AG09309 (cell line): Measurements from ENCODE around the gene ATP13A3.
A peak's percentile ranks its signal among the peaks of the same experiment; 100 is the strongest.
"Not testable (repeated sequence)": the region's sequence is repeated elsewhere in the genome, so short reads cannot be mapped to it uniquely, and the experiment has no call there.

Source experiments
- DNase-seq: peaks from one replicate; pipeline ENCODE4 v3.0.0-alpha.2; 2010; ENCODE audit warnings: low read depth
- H3K4me3 ChIP-seq: 2 replicates; pipeline ENCODE4 v1.5.1; 2011; ENCODE audit warnings: mild to moderate bottlenecking, low read depth, low read length, moderate library complexity; ENCODE audit not compliant: control insufficient read depth
- TF ChIP-seq, protein P1 (sequence below): IDR thresholded peaks from 2 replicates; pipeline ENCODE4 v1.5.1; 2011; ENCODE audit warnings: mild to moderate bottlenecking, low read depth, low read length, inconsistent platforms; ENCODE audit not compliant: insufficient read depth, control insufficient read depth; ENCODE audit errors: missing control alignments

Gene ATP13A3

DNA sequence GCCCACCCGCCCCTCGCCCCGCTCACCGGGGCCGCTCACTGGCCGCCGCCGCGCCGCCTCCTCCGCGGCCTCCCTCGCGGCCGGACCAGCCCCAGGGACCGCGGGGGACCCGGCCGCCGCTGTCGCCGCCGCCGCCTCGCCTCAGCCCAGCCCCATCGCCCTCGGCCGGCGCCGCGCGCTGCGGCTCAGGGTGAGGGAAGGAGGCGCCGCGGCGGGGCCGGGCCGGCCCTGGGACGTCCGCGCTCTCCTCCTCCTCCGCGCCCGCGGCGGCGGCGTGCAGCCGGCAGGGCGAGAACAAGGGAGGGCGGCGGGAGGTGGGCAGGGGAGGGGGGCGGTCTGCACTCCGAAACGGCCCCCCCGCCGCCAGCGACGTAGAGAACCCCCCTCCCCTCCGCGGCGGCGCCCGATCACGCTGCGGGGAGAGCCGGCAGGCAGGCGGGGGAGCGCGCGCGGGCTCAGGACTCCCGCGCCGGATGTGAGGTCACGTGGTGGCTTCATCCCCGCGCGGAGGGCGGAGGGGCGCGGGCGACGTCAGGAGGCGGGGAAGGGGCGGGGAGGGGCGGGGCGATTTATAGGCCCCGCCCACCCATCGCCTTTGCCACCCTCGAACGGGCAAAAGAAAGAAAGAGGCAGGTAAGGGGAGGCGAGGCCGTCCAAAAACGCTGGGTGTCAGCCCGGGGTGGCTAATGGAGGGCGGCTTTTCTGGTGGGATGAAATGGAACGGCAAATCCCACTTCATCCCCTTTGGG lies at the start of gene ATP13A3:
TSS of gene ATP13A3 (minus strand) at position 463 of the 749 bp plus-strand sequence. CDS start 24,812 bp downstream, outside the sequence.
- H3K4me3 ChIP-seq = peak within 1 kb of the TSS; percentile 85
- TF ChIP-seq, protein P1, sequence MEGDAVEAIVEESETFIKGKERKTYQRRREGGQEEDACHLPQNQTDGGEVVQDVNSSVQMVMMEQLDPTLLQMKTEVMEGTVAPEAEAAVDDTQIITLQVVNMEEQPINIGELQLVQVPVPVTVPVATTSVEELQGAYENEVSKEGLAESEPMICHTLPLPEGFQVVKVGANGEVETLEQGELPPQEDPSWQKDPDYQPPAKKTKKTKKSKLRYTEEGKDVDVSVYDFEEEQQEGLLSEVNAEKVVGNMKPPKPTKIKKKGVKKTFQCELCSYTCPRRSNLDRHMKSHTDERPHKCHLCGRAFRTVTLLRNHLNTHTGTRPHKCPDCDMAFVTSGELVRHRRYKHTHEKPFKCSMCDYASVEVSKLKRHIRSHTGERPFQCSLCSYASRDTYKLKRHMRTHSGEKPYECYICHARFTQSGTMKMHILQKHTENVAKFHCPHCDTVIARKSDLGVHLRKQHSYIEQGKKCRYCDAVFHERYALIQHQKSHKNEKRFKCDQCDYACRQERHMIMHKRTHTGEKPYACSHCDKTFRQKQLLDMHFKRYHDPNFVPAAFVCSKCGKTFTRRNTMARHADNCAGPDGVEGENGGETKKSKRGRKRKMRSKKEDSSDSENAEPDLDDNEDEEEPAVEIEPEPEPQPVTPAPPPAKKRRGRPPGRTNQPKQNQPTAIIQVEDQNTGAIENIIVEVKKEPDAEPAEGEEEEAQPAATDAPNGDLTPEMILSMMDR = no peak
- peak; percentile 57 for DNase-seq

DNA sequence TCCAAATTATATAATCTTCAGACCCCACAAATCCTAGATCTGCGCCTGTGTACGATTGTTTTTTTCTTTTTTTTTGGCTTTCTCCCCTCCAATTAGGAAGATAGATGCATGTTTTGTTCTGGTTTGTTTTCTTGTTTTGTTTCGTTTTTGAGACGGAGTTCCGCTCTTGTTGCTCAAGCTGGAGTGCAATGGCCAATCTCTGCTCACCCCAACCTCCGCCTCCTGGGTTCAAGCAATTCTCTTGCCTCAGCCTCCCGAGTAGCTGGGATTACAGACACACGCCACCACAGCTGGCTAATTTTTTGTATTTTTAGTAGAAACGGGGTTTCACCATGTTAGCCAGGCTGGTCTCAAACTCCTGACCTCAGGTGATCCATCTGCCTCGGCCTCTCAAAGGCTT lies 48.4 kb upstream of the ATP13A3 start:
- not testable (repeated sequence) for DNase-seq, H3K4me3 ChIP-seq

DNA sequence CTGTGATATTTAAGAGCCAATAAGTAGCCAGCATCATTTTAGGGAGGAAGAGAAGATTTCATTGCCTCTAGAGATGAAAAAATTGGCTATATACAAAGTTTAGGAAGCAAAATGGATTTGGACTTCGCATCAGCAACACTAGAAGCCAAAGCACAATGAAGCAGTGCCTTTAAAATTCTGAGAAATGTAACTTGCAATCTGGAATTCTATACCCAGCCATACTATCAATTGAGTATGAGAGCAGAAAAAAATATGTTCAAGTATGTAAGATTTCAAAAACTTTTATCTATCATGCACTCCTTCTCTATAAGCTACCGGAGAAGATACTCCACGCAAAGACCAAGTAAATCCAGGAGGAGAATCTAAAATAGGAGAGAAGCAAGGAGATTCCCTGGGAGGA lies 47.4 kb upstream of the ATP13A3 start:
- DNase-seq = no peak
- TF ChIP-seq, protein P1 = no peak
- no peak overlapping the region for H3K4me3 ChIP-seq

DNA sequence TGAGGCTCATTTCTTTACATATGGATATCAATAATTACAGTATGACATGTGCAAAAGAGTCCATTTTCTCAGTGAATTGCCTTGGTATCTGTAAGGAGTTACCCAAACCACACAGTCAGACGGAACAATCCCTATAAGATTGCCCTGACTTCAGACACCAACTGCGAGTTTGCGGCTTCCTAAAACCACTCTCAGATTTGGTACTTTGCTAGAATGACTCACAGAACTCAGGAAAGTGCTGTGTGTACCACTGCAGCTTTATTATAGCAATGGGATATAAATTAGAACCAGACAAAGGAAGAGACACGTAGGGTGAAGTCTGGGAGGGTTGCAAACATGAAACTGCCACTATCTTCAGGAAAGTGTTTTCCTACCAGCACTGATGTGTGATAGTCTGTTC lies 45.8 kb upstream of the ATP13A3 start:
- TF ChIP-seq, protein P1 = no peak
- H3K4me3 ChIP-seq = no peak overlapping the region
- DNase-seq = no peak

DNA sequence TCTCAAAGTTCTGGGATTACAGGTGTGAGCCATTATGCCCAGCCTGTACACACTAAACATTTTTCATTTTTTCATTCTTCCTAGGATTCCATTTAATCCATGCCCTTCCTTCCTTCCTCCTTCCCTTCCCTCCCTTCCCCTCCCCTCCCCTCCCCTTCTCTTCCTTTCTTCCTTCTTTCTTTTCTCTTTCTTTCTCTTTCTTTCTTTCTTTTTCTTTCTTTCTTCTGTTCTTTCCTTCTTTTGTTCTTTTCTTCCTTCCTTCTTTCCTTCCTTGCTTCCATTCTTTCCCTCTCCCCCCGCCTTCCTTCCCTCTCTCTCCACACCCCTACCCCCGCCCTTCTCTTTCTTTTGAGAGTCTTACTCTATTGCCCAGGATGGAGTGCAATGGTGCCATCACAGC lies 40.9 kb upstream of the ATP13A3 start:
- TF ChIP-seq, protein P1 = no peak
- H3K4me3 ChIP-seq = no peak overlapping the region

DNA sequence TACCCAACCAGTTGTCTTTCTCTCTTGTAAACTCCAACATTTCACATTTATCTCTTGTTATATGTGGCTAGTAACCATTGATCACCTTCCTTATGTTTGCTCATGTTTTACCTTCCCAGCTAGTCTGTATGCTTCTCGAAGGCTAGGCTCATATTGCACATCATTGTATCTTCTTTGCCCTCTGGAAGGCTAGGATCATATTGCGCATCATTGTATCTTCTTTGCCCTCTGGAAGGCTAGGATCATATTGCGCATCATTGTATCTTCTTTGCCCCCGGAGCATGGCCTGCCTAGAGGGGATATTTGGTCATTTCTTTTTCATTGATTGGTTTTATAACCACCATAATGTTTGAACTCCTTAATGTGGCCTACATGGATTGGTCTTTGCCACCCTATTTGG lies 39.4 kb upstream of the ATP13A3 start:
- DNase-seq = no peak
- H3K4me3 ChIP-seq = no peak overlapping the region
- TF ChIP-seq, protein P1 = no peak

More for the DNA sequence above, 40.9 kb upstream of the ATP13A3 start:
- no peak for DNase-seq

DNA sequence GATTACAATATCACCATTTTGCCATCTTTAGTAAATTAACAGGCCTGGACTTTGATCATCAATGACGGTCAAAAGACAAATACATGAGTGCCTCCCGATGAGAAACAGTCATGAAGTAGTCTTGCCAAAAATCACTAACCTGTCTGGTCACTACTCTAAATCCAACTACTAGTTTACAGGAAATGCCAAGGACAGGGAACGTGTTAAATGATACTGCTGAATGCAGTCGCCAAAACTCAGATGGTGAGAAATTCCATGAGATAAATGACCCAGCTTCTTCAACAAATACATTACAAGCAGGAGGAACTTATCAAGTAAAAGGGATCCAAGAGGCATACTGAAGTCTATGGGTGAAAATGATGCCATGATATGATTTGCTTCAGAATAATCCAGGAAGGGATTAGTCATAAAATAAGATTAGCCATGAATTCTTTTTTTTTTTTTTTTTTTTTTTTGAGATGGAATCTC lies 35.8 kb upstream of the ATP13A3 start:
- no peak for DNase-seq
- no peak overlapping the region for H3K4me3 ChIP-seq
- TF ChIP-seq, protein P1 = no peak
